HCT116 (cell line): ENCODE data around the gene OAS2.

Experiments
- CEBPB ChIP-seq: IDR thresholded peaks from 2 replicates; pipeline ENCODE4 v1.6.1; 2012; ENCODE audit warnings: low read depth
- CTCF ChIP-seq, 3 experiments: fragments of 200-600 bp in 1 of 3; sonication (generic) in 1 of 3; IDR thresholded peaks in 2 of 3; conservative IDR thresholded peaks in 1 of 3; 2 replicates each; pipeline ENCODE4 v1.5.1; 2012 to 2017; ENCODE audit warnings: low read depth in 2 of 3, low read length in 2 of 3, antibody characterized with exemption in 1 of 3, borderline replicate concordance in 1 of 3, control low read depth in 1 of 3, mild to moderate bottlenecking in 1 of 3, mixed read lengths in 1 of 3, mixed run types in 1 of 3, moderate library complexity in 1 of 3; ENCODE audit not compliant: insufficient read depth in 1 of 3
- EGR1 ChIP-seq: IDR thresholded peaks from 2 replicates; pipeline ENCODE4 v1.6.1; 2012; ENCODE audit warnings: low read depth
- ELF1 ChIP-seq: IDR thresholded peaks from 2 replicates; pipeline ENCODE4 v1.6.1; 2012; ENCODE audit warnings: low read depth, borderline replicate concordance
- EZH2 ChIP-seq: fragments of 200-600 bp; sonication (generic); IDR thresholded peaks from 2 replicates; pipeline ENCODE4 v1.6.1; 2017; ENCODE audit warnings: antibody characterized with exemption, mixed run types
- JUND ChIP-seq: IDR thresholded peaks from 2 replicates; pipeline ENCODE4 v1.6.1; 2012
- MAX ChIP-seq: IDR thresholded peaks from 2 replicates; pipeline ENCODE4 v1.6.1; 2012
- POLR2A ChIP-seq: IDR thresholded peaks from 2 replicates; pipeline ENCODE4 v1.7.0; 2011; ENCODE audit warnings: borderline replicate concordance; ENCODE audit not compliant: insufficient read depth, insufficient read length; ENCODE audit errors: extremely low read depth
- POLR2AphosphoS5 ChIP-seq: IDR thresholded peaks from 2 replicates; pipeline ENCODE4 v1.6.1; 2011; ENCODE audit warnings: mild to moderate bottlenecking, low read depth, low read length, moderate library complexity
- RAD21 ChIP-seq: IDR thresholded peaks from 2 replicates; pipeline ENCODE4 v1.6.1; 2012; ENCODE audit warnings: low read depth, mild to moderate bottlenecking
- REST ChIP-seq: IDR thresholded peaks from 2 replicates; pipeline ENCODE4 v1.6.1; 2012; ENCODE audit warnings: low read depth
- SP1 ChIP-seq: IDR thresholded peaks from 2 replicates; pipeline ENCODE4 v1.6.1; 2012; ENCODE audit warnings: low read depth
- TCF7L2 ChIP-seq: IDR thresholded peaks from 2 replicates; pipeline ENCODE4 v1.7.0; 2011; ENCODE audit warnings: borderline replicate concordance, inconsistent platforms; ENCODE audit not compliant: insufficient read depth, insufficient read length; ENCODE audit errors: extremely low read depth
- YY1 ChIP-seq: IDR thresholded peaks from 2 replicates; pipeline ENCODE4 v1.6.1; 2011; ENCODE audit warnings: low read length, low read depth, moderate library complexity, mild to moderate bottlenecking; ENCODE audit not compliant: insufficient replicate concordance; ENCODE audit errors: extremely low read depth

GRCh38 chr12:112963227-112963861, 15.0 kb upstream of the OAS2 start:
- no peak for TF ChIP-seq POLR2A
- TF ChIP-seq CTCF (IDR thresholded peaks at IDR 0.05 in 2 of 3, conservative IDR thresholded peaks at IDR 0.05 in 1 of 3; ENCODE audit: borderline replicate concordance in 1 of 3, insufficient read depth in 1 of 3, low read depth in 2 of 3, low read length in 2 of 3): no peak
- no peak for TF ChIP-seq EZH2
- no peak for TF ChIP-seq TCF7L2
- no peak for TF ChIP-seq REST
- no peak for TF ChIP-seq MAX
- no peak for TF ChIP-seq YY1
- no peak for TF ChIP-seq EGR1
- no peak for TF ChIP-seq CEBPB
- TF ChIP-seq JUND: no peak
- no peak for TF ChIP-seq SP1
- TF ChIP-seq ELF1: no peak
- TF ChIP-seq POLR2AphosphoS5: no peak
- TF ChIP-seq RAD21: no peak
